ENCODE data around the gene SAMD10.

SAMD10 gene

DNA sequence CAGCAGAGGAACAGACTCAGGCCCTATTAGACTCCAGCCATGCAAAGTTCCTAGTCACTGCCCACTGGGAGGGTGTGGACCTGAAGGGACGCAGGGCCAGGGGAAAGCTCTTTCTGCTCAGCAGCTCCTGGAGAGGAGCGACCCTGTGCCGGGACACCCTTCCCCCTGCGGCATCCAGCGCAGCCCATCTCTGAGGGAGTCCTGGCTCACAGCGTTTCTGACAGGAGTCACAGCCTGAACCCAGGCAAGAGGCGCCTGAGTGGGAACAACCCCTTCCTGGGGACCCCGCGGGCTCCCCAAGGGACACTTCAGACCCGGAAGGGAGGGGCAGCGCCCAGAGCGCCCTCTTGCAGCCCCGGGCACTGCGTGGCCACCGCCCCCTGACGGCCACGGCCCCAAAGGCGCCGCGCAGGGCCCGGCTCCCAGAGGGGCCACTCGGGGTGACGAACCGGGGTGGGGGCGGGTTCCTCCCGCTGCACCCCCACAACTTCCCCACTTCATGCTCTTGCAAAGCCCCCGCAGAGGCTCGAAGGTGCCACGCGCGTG lies 24.1 kb downstream of the SAMD10 start:
- TF ChIP-seq EP300 (IDR thresholded peaks at IDR 0.05; ENCODE audit: borderline replicate concordance) = no peak
- peak; percentile 38; the same call in 1 of the 2 replicates for TF ChIP-seq TCF12 (IDR thresholded peaks at IDR 0.05; ENCODE audit: low read depth)

DNA sequence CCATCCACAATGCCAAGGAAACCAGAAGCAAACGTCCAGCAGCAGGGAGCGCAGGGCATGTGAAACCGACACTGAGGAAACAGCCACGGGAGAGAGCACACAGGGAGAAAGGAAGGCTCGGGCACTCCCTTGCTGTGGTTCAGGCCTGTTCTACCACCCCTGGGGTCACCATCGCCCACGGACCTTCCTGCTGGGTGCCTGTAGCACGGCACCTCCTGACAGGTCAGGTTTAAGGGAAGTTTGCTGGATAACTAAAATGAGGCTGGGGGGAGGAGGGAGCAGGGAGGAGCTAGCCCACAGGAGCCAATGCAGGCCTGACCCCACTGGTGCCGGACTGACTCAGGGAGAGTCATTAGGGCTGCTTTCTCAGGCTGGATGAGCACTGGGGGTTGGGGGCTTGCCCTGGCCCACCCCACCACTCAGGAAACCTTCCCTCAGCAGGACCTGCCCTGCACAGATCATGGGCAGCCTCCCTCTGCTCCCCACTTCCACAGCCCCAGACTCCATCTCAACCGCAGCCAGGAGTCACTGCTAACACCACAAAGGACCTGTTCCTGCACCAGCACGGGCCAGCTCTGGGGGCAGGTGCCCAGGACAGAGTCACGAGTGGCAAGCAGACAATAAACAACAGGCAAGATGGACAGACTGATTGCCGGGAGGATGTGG lies 25.5 kb downstream of the SAMD10 start:
- no peak for TF ChIP-seq CREB1 (IDR thresholded peaks at IDR 0.05; ENCODE audit: low read depth)
- no peak for TF ChIP-seq EGR1 (IDR thresholded peaks at IDR 0.05)
- no peak for TF ChIP-seq EP300 (IDR thresholded peaks at IDR 0.05; ENCODE audit: borderline replicate concordance)
- TF ChIP-seq ZBTB7A (IDR thresholded peaks at IDR 0.05; ENCODE audit: low read depth) = no peak
- no peak for TF ChIP-seq TEAD4 (IDR thresholded peaks at IDR 0.05)
- no peak for TF ChIP-seq NFIC (IDR thresholded peaks at IDR 0.05)
- TF ChIP-seq TCF12 (IDR thresholded peaks at IDR 0.05; ENCODE audit: low read depth) = no peak
- no peak for TF ChIP-seq REST (IDR thresholded peaks at IDR 0.05; ENCODE audit: low read depth)
- no peak for TF ChIP-seq MAX (IDR thresholded peaks at IDR 0.05)
- no peak for TF ChIP-seq FOXM1 (IDR thresholded peaks at IDR 0.05; ENCODE audit: borderline replicate concordance, low read depth)
- no peak for TF ChIP-seq CEBPB (IDR thresholded peaks at IDR 0.05)
- TF ChIP-seq RAD21 (IDR thresholded peaks at IDR 0.05; ENCODE audit: low read depth) = no peak
- no peak for TF ChIP-seq USF1 (IDR thresholded peaks at IDR 0.05)
- TF ChIP-seq TAF1 (IDR thresholded peaks at IDR 0.05; ENCODE audit: low read depth) = no peak
- TF ChIP-seq YY1 (IDR thresholded peaks at IDR 0.05; ENCODE audit: low read depth) = no peak

GRCh38 chr20:63952769-63953168 lies 26.7 kb downstream of the SAMD10 start:
- TF ChIP-seq USF1 (IDR thresholded peaks at IDR 0.05) = no peak
- TF ChIP-seq MAX (IDR thresholded peaks at IDR 0.05) = no peak
- no peak for TF ChIP-seq FOXM1 (IDR thresholded peaks at IDR 0.05; ENCODE audit: borderline replicate concordance, low read depth)
- TF ChIP-seq YY1 (IDR thresholded peaks at IDR 0.05; ENCODE audit: low read depth) = no peak
- no peak for TF ChIP-seq CEBPB (IDR thresholded peaks at IDR 0.05)
- no peak for TF ChIP-seq TCF12 (IDR thresholded peaks at IDR 0.05; ENCODE audit: low read depth)
- TF ChIP-seq ZBTB7A (IDR thresholded peaks at IDR 0.05; ENCODE audit: low read depth) = no peak
- no peak for TF ChIP-seq CREB1 (IDR thresholded peaks at IDR 0.05; ENCODE audit: low read depth)
- no peak for TF ChIP-seq TEAD4 (IDR thresholded peaks at IDR 0.05)
- no peak for TF ChIP-seq TAF1 (IDR thresholded peaks at IDR 0.05; ENCODE audit: low read depth)
- no peak for TF ChIP-seq EP300 (IDR thresholded peaks at IDR 0.05; ENCODE audit: borderline replicate concordance)
- TF ChIP-seq RAD21 (IDR thresholded peaks at IDR 0.05; ENCODE audit: low read depth) = no peak
- no peak for TF ChIP-seq REST (IDR thresholded peaks at IDR 0.05; ENCODE audit: low read depth)

DNA sequence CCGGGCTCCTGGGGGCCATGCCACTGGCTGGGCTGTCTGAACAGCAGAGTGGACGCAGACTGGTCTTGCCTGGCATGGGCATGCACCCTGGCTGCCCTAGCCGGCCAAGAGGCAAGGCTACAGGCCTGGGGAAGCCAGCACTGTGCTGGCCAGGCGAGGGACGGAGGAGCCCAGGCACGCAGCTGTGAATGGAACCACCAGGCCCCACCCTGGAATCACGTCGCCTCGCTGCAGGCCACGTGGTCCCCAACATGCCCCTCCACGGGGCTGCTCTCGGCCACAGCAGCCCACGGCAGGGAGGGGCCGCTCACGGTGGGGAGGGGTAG lies 27.3 kb downstream of the SAMD10 start:
- TF ChIP-seq RAD21 (IDR thresholded peaks at IDR 0.05; ENCODE audit: low read depth) (no peak), EGR1 (IDR thresholded peaks at IDR 0.05) (no peak), ZBTB7A (IDR thresholded peaks at IDR 0.05; ENCODE audit: low read depth) (no peak), CEBPB (IDR thresholded peaks at IDR 0.05) (no peak)

DNA sequence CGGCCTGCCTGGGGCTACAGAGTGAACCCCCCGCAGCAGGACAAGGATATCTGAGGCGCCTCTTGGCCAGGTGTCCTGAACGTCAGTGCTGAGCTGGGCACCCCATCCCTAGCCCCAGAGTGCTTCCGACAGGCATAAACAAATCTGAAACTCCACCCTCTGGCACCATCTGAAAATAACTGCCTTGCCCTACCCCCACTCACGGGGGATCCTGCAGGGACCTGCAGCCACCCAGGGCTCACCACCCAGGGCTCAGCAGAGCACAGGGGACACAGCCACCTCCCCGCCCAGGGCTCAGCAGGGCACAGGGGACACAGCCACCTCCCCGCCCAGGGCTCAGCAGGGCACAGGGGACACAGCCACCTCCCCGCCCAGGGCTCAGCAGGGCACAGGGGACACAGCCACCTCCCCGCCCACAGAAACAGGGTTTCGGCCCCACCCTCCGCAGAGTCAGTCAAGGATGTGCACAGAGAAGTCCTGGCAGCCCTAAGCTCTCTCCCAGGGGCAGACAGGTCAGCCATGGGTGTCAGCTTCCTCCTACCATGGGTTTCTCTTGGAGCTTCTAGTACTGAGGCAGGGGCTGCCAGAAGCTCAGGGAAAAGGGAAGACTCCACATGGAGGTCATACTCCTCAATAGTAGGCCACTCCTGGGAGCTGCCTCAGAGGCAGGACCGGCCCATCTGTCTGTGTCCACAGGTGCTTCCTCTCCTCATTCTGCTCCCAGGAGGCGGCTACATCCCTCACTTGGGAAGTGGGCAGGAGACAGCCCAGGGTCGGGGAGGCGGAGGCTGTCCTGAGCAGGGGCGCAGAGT lies 27.8 kb downstream of the SAMD10 start:
- no peak for TF ChIP-seq REST (IDR thresholded peaks at IDR 0.05; ENCODE audit: low read depth)
- TF ChIP-seq MAX (IDR thresholded peaks at IDR 0.05) = no peak
- TF ChIP-seq USF1 (IDR thresholded peaks at IDR 0.05) = no peak
- no peak for TF ChIP-seq FOXM1 (IDR thresholded peaks at IDR 0.05; ENCODE audit: borderline replicate concordance, low read depth)
- no peak for TF ChIP-seq TCF12 (IDR thresholded peaks at IDR 0.05; ENCODE audit: low read depth)
- TF ChIP-seq RAD21 (IDR thresholded peaks at IDR 0.05; ENCODE audit: low read depth) = no peak
- TF ChIP-seq TAF1 (IDR thresholded peaks at IDR 0.05; ENCODE audit: low read depth) = no peak
- TF ChIP-seq CEBPB (IDR thresholded peaks at IDR 0.05) = no peak
- TF ChIP-seq TEAD4 (IDR thresholded peaks at IDR 0.05) = no peak
- no peak for TF ChIP-seq ZBTB7A (IDR thresholded peaks at IDR 0.05; ENCODE audit: low read depth)
- no peak for TF ChIP-seq EP300 (IDR thresholded peaks at IDR 0.05; ENCODE audit: borderline replicate concordance)
- TF ChIP-seq YY1 (IDR thresholded peaks at IDR 0.05; ENCODE audit: low read depth) = no peak

Measured in Ishikawa (cell line).